Measurements from ENCODE around the gene CATSPERD.
"Not testable (repeated sequence)": the region's sequence is repeated elsewhere in the genome, so short reads cannot be mapped to it uniquely, and the experiment has no call there.

Gene CATSPERD

DNA sequence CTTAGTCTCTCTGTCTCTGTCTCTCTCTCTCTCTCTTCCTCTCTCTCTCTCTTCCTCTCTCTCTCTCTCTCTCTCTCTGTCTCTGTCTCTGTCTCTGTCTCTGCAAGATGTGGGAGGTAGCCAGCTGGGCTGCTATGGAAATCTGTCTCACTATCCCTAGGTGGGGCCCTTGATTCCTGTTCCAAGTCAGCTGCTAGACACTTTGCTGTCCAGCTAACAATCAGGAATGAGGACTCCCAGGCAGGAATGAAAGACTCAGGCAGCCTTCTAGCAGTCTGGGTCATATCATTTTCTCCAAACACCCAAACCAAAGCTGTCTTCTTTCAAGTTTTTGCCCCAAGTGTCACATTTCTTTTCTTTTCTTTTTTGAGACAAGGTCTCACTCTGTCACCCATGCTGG, 23.2 kb downstream of the CATSPERD start:
- DNase-seq: no peak

DNA sequence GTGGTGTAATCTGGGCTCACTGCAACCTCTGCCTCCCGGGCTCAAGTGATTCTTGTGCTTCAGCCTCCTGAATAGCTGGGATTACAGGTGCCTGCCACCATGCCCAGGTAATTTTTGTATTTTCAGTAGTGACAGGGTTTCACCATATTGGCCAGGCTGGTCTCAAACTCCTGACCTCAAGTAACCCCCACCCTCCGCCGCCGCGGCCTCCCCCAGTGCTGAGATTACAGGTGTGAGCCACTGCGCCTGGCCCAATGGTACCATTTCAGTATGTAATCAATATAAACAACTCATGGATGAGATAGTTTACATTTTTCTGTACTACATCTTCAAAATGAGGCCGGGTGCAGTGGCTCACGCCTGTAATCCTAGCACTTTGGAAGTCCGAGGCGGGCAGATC, 24.6 kb downstream of the CATSPERD start:
- not testable (repeated sequence) for DNase-seq

DNA sequence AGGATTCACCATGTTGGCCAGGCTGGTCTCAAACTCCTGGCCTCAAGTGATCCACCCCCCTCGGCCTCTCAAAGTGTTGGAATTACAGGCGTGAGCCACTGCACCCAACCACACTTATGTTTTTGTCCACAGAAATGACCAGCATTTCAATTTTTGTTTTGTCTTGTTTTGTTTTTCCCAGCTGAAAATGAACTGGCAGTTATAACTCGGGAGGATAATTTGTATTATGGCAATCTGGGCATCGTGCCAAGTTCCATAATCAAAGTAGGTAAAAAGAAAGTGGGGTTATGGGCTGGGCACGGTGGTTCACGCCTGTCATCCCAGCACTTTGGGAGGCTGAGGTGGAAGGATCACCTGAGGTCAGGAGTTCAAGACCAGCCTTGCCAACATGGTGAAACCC, 28.5 kb downstream of the CATSPERD start:
- not testable (repeated sequence) for DNase-seq

DNA sequence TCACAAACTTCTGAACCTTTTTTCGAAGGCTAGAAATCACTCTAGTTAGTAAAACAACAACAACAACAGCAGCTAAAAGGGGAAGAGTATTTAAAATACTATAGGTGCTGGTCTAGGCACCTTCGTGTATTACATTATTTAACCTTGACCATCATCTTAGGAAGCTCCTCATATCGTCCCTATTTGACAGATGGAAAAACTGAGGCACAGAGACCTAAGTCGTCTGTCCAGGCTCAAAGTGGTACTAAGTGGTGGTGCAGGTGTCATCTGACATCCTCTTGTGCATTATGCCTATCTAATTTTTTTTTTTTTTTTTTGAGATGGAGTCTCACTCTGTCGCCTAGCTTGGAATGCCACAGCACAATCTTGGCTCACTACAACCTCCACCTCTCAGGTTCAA, 29.1 kb downstream of the CATSPERD start:
- no peak for DNase-seq

DNA sequence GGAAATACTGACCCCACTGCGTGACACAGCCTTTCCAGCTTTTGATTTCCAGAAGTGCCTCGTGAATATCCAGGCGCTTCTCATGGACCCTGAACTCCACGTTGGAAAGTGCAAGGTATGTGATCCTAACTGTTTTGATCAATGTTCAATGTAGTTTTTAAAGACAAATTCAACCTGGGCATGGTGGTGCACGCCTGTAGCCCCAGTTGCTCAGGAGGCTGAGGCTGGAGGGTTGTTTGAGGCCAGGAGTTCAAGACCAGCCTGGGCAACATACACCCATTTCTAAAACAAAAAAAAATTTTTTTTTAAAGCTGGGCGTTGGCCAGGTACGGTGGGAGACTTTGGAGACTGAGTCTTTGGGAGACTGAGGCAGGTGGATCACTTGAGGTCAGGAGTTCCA, 31.3 kb downstream of the CATSPERD start:
- no peak for DNase-seq

DNA sequence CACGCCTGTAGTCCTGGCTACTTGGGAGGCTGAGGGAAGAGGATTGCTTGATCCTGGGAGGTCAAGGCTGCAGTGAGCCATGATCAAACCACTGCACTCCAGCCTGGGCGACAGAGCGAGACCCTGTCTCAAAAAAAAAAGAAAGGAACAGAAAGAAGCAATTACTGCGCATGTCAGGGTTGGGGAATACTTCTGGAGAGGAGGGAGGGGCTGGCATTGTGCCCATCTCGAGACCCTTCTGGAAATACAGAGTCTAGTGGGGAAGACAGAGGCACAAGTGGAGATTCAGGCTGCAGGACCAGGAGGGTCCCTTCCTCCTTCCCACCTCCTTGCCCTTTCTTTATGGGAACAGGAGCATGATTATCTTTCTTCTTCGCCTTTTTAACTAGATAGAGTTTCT, 33.3 kb downstream of the CATSPERD start:
- DNase-seq: no peak

DNA sequence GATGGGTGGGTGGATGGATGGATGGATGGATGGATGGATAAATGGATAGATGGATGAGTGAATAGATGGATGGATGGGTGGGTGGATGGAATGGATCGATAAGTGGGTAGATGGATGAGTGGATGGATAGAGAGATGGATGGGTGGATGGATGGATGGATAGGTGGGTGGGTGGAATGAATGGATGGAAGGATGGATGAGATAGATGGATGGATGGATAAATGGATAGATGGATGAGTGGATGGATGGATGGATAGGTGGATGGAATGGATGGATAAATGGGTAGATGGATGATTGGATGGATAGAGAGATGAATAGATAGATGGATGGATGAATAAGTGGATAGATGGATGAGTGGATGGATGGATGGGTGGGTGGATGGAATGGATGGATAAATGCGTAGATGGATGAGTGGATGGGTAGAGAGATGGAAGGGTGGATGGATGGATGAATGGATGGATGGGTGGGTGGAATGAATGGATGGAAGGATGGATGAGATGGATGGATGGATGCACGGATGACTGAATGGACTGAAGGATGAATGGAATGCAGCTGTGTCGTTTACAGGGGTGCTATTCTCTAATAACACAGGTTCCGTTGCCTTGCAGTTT, 42.3 kb downstream of the CATSPERD start:
- DNase-seq: no peak

DNA sequence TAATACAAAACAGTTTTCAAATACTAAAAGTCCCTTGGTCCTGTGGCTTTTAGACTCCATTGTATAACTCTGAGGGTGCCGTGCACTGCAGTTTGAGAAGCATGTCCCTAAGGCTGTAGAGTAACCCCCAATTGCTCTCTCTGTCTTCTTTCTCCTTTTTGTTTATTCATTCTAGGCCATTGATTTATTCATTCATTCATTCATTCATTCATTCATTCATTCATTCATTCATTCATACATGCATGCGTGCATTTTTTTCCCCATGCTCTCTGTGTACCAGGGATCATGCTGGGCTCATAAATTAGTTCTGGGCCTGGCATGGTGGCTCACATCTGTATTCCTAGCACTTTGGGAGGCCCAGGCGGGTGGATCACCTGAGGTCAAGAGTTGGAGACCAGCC, 44.8 kb downstream of the CATSPERD start:
- DNase-seq: no peak

DNA sequence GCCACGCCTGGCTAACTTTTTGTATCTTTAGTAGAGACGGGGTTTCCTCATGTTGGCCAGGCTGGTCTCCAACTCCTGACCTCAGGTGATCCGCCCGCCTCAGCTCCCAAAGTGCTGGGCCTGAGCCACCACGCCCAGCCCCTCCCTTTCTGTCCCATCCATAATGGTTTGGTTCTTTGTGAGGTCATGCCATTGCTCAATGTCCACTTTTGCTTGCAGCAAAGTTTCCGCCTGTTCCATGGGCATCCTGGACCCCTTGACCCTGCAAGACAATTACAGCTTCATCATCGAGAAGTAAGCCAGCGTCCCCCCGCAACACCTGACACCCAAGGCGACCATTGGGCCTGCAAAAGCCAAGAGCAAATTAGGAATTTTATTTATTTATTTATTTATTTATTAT, 47.5 kb downstream of the CATSPERD start:
- DNase-seq: no peak

DNA sequence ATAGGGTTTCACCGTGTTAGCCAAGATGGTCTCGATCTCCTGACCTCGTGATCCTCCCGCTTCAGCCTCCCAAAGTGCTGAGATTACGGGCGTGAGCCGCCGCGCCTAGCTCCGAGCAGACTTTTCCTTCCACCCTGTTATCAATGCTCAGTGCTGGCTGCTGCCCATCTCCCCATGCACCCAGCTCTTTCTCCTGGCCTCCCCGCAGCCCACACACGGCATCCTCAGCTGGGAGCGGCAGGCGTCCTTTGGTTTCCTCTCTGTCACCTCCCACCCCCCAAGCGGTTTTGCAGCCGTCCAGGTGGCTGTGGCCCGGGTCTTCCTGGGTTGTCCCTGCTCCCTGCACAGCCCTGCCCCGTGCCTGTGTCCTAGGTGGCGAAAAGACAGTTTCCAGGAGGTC, 52.0 kb downstream of the CATSPERD start:
- no peak for DNase-seq

DNA sequence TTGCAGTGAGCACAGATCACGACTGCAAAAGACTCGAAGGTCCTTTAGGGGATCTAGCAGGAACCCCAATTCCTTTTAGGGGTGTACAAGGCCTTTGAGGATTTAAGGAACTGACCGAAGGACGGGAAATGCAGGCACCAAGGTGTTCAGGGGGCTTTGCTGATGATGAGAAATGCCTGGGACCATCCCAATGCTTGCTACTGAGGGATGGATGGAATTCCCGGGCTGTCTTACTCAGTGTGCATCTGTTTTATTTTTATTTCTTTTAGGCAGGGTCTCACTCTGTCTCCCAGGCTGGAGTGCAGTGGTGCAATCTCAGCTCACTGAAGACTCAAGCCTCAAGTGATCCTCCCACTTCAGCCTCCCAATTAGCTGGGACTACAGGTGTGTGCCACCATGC, 52.8 kb downstream of the CATSPERD start:
- DNase-seq: no peak

DNA sequence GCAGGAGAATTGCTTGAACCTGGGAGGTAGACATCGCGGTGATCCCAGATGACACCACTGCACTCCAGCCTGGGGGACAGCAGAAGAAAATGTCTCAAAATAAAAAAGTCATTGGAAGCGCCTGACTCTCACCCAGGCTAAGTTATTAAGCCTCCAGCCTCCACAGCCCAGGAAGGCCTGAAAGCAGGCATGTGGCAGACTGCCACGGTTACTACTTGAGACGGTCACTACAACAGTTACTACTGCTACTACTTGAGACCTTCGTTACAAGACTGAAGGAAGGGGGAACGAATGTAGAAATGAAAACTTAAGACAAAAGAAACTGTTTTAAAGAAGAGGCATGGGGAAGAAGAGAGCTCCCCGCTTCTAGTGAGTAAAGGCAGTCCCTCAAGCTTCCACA, 54.5 kb downstream of the CATSPERD start:
- DNase-seq: no peak

DNA sequence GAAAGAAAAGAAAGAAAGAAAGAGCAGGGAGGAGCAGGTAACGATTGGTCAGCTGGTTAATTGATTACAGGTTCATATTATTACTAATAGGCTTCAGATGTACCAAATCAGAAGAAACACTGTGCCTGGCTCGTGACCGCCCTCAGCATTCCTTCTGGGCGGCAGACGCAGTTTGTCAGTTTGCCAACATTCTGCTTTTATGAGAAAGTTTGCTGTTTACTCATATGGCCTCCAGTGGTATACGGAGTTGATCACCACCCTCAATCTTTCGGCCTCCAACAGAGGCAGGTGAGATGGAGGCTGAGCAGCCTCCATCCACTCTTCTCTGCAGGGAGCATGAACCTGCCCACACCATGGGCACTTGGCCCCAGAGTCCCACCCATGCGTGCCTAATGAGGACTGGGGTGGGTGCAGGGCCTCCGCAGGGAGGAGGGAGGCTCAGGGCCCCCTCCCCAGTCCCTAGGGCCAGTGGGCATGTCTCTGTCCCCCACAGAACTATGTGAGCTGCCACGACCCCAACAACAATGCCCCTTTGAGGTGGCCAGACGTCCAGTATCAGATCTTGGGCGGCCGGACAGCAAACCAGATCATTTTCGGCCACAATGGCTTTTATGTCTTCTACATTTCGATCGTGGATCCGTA, 55.4 kb downstream of the CATSPERD start:
- no peak for DNase-seq

DNA sequence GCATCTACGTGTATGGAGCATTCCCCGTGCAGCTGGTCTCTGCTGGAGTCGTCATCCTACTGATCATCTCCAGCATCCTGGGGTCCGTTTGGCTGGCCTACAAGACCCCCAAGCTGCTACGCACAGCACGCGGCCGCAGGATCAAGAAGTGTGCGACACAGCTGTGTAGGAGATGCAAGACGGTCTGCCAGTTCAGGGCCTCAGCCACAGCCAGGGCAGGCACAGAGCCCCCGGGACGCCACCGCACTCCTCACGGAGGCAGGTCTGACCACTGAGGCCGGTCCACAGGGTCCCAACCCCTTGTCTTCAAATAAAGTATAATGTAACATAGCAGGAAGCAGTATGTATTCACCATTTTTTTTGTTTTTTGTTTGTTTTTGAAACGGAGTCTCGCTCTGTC, 58.0 kb downstream of the CATSPERD start:
- DNase-seq: no peak

DNA sequence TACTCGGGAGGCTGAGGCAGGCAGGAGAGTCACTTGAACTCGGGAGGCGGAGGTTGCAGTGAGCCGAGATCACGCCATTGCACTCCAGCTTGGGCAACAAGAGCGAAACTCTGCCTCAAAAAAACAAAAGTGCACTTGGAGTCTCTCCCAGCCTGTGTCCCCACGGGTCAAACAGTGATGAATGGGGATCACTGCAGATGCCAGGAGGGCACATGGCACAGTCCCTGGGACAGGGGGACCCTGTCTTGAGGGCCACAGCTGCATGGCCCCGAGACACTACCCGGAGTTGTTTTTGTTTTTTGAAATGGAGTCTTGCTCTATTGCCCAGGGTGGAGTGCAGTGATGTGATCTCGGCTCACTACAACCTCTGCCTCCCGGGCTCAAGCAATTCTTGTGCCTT, 60.5 kb downstream of the CATSPERD start:
- DNase-seq: not testable (repeated sequence)

DNA sequence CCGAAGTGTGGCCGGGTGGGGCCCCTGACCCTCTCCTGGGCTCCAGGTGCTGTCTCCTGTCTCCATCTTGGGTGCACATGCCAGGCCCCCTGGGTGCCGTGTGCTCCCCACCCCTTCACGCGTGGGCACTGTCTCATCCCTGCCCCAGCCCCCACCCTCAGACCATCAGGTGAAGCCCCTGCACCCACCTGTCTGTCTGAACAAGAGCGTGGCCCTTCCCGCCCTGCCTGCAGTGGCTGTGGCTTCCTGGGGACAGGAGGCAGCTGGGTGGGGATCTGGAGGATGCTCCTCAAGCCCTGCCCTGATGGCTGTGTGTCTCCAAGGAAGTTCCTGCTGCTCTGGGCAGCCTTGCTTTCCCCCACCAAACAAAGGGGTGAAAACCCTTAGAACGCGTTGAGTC, 61.9 kb downstream of the CATSPERD start:
- no peak for DNase-seq

DNA sequence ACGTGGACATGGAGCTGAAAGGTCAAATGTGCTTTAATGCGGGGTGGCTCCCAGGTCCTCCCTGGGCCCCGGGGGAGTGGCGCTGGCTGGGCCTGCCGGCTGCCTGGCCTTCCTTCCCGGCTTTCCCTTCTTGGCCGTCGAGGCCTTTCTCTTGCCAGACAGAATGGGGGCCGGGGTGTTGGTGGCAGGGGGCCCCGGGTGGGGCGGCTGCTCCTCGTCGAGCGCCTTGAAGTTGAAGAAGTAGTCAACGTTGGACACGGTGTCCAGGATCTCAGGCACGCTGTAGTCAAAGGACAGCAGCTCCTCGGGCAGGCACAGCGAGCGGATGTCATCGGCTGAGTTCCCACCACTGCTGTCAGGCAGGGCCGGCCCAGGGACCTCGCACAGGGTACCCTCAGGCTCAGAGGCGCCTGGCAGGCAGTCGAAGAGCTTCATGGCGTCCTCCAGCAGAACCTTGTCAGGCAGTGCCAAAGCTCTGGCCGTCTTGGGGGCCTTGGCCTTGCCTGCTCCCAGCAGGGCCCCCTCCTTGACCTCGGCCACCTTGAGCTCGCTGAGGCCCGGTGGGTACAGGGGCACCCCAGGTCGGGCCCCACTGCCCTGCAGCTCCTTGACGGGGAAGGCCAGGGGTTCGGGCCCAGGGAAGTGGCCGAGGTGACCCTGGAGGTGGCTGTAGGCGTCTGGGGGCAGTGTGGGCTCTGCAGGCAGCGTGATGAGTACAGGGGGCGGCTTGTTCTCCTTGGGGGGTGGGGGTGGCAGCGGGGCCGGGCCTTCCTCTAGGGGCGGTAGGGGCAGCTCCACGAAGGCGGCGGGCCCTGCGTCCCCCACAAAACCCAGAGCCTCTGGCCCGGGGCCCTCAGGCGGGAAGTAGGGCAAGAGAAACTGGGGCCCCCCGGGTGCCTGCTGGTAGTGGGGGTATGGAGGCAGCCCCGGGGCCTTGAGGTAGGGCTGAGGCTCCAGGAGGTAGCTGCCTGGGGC, 62.8 kb downstream of the CATSPERD start:
- DNase-seq: no peak

DNA sequence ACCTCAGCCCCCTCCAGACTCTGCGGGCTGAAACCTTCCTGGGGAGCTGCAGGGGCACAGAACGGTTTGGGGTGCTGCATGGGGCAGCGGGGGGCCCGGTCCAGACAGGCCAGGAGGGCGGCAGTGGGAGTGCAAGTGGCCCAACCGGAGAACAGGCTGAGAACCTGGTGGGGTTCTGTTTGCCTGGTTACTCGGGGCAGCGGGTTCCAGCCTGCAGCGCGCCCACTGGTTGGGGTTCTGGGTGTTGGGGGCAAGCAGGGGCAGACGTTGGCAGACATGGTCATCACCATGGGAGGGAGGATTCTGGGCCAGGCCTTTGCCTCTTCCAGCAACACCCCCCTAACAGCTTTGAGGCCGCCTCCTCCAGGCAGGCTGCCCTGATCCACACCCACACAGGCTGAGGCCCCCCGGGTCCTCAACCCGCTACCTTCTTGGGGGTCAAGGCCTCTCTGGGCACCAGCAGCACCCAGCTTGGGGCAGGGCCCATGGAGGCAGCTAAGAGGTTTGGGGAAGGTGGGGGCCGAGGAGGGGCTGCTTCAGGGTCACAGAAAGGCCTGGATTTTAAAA, 64.2 kb downstream of the CATSPERD start, which contains the start of gene PRR22:
Gene PRR22, minus strand, starts transcription at position 166 of the 567 bp plus-strand sequence. Its CDS starts 86 bp downstream, at position 80.
- DNase-seq: no peak

DNA sequence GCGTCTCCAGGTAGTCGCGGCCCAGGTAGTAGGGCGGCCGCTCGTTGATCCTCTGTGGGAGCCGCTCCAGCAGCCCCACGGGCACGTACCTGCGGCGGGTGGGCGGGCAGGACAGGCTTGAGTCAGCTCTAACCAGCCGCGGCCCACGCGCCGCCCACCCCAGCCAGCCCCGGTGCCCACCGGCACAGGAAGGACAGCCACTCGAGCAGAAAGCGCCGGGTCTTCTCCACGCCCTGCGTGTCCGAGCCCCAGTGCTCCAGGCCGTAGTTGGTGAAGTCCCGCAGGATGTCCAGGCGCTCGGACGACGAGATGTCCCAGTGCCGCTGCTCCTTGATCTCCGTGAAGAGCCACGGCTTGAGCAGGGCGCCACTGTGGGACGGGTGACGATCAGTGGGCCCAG, 65.0 kb downstream of the CATSPERD start:
- no peak for DNase-seq

DNA sequence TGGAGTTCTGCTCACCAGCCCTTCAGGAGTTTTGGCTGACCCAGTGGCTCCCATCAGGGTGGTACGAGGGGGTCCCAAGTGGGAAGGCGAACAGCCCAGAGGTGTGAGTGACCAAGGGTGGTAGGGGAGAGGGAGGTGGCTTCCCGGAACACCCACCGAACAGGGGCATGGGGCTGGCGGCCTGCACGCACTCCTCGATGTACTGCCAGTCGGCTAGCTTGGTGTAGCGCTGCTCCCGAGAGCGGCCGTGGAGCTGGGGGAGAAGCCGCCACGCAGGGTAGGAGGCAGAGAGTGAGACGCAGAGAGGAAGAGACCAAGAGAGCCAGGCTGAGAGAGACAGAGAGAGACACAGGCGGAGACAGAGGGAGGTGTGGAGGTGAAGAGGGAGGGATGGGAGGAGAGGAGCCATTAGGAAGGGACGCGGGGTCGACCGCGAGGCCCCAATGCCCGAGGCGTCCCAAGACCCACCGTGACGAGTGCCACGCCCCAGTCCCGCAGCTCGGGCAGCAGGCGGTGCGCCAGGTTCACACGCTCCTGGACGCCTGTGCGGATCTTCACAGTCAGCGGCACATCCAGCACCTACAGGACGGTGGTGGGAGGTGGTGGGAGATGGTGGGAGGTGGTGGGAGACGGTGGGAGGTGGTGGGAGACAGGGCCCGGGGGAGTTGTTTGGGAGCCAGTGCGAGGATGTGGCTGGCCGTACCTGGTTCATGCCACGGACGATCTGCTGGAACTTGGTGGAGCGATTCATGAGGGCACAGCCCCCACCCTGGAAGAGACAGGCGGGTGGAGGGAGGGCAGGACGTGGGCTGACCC, 66.4 kb downstream of the CATSPERD start:
- DNase-seq: no peak

DNA sequence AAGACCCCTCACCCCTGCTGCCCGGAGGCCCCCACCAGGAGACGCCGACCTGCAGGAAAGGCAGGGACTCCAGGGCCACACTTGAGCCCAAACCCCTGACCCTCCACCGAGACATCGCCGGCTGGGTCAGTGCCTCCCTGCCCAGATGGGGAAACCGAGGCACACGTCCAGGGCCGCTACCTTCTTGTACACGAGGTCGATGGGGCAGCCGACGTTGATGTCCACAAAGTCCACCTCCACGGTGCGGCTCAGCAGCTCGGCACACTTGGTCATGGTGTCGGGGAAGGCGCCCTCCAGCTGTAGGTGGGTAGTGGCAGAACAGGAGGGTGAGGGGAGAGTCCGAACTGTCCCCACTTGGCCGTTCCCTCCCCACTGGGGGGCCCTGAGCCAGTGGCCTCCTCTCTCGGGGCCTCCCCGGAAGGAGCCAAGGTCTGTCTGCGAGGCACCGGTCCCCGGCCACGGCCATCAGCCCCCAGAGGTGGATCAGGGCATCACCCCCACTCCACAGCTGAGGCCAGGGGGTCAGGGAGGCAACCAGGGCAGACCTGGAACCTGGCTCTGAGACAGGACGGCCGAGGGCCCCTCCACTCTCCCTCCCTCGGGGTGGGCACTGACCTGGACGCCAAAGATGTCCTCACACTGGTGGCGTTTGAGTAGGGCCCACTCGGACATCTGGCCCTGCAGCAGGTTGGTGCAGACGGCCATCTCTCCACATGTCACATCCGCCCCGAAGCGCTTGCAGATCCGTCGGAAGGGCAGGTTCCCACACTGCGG, 67.2 kb downstream of the CATSPERD start:
- no peak for DNase-seq

DNA sequence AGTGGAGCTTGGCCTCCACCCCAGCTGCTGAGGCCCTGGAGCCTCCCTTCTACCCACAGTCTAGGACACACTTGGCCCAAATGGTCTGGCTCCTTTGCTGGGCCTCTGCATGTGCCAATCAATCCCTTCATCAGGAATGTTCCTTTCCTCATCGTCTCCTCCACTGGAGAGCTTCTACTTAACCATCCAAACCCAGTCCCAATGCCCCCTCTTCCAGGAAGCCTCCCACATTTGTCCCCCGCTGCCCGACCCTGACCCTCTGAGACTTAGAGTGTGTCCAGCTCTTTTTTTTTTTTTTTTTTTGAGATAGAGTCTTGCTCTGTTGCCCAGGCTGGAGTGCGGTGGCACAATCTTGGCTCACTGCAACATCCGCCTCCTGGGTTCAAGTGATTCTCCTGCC, 68.0 kb downstream of the CATSPERD start:
- DNase-seq: no peak

All from SW 1271 (cell line).